Mucosa of stomach (tissue), 1 donor: ENCODE measurements around the gene EVC.

Source experiments
- H3K27me3 ChIP-seq: one replicate; pipeline ENCODE4 v1.7.0; 2013; ENCODE audit warnings: mild to moderate bottlenecking, low read length; ENCODE audit not compliant: control insufficient read depth, insufficient read depth
- H3K36me3 ChIP-seq: one replicate; pipeline ENCODE4 v1.7.0; 2013; ENCODE audit warnings: low read length; ENCODE audit not compliant: control insufficient read depth, insufficient read depth
- H3K4me1 ChIP-seq: one replicate; pipeline ENCODE4 v1.7.0; 2013; ENCODE audit warnings: mild to moderate bottlenecking, low read length; ENCODE audit not compliant: control insufficient read depth, insufficient read depth
- H3K4me3 ChIP-seq: one replicate; pipeline ENCODE4 v1.7.0; 2013; ENCODE audit warnings: low read length
- H3K9ac ChIP-seq: one replicate; pipeline ENCODE4 v1.7.0; 2013; ENCODE audit warnings: mild to moderate bottlenecking, low read length, moderate library complexity
- H3K9me3 ChIP-seq: one replicate; pipeline ENCODE4 v1.7.0; 2013; ENCODE audit warnings: mild to moderate bottlenecking, low read length, moderate library complexity; ENCODE audit not compliant: control insufficient read depth
- donor health status: Pancreatic carcinoma.

The EVC gene

GRCh38 chr4:5710065-5710960 is 688 bp upstream of the EVC start:
- Histone ChIP-seq H3K4me1 (peaks cover 5% of the 10 kb centered on the region), H3K36me3 (no peaks in the 10 kb centered on the region), H3K27me3 (peaks cover 43% of the 10 kb centered on the region), H3K9ac (no peak overlapping the region), H3K4me3 (no peak overlapping the region), H3K9me3 (no peaks in the 10 kb centered on the region)

- Histone ChIP-seq H3K36me3 (no peaks in the 10 kb centered on the region), H3K9me3 (no peaks in the 10 kb centered on the region), H3K9ac (no peak overlapping the region), H3K27me3 (peaks cover 43% of the 10 kb centered on the region), H3K4me1 (peaks cover 5% of the 10 kb centered on the region), H3K4me3 (no peak overlapping the region)
These were observed 631 bp downstream of the EVC start for GRCh38 chr4:5711479-5712184.

- no peaks in the 10 kb centered on the region for H3K9me3 ChIP-seq
These were observed 1.5 kb downstream of the EVC start for GRCh38 chr4:5712517-5712916.

GRCh38 chr4:5712931-5713330 is 1.9 kb downstream of the EVC start:
- no peak overlapping the region for H3K9ac ChIP-seq
- H3K36me3 ChIP-seq = no peaks in the 10 kb centered on the region
- peaks cover 5% of the 10 kb centered on the region for H3K4me1 ChIP-seq
- no peaks in the 10 kb centered on the region for H3K9me3 ChIP-seq
- no peak overlapping the region for H3K4me3 ChIP-seq
- H3K27me3 ChIP-seq = peaks cover 32% of the 10 kb centered on the region

More at GRCh38 chr4:5712517-5712916, 1.5 kb downstream of the EVC start:
- Histone ChIP-seq H3K36me3 (no peaks in the 10 kb centered on the region), H3K4me1 (peaks cover 5% of the 10 kb centered on the region), H3K9ac (no peak overlapping the region), H3K27me3 (peaks cover 37% of the 10 kb centered on the region), H3K4me3 (no peak overlapping the region)

GRCh38 chr4:5713861-5714260 is 2.9 kb downstream of the EVC start:
- no peaks in the 10 kb centered on the region for H3K9me3 ChIP-seq
- no peak overlapping the region for H3K4me3 ChIP-seq
- peaks cover 23% of the 10 kb centered on the region for H3K27me3 ChIP-seq
- H3K4me1 ChIP-seq = peaks cover 5% of the 10 kb centered on the region
- no peak overlapping the region for H3K9ac ChIP-seq
- H3K36me3 ChIP-seq = no peaks in the 10 kb centered on the region

- Histone ChIP-seq H3K36me3 (no peaks in the 10 kb centered on the region), H3K4me1 (peaks cover 5% of the 10 kb centered on the region), H3K27me3 (peaks cover 16% of the 10 kb centered on the region), H3K4me3 (no peak overlapping the region), H3K9ac (no peak overlapping the region), H3K9me3 (no peaks in the 10 kb centered on the region)
These were observed 4.4 kb downstream of the EVC start for GRCh38 chr4:5715357-5715756.

GRCh38 chr4:5716391-5716790 is 5.4 kb downstream of the EVC start:
- Histone ChIP-seq H3K4me3 (no peak overlapping the region), H3K27me3 (peaks cover 10% of the 10 kb centered on the region), H3K36me3 (no peaks in the 10 kb centered on the region), H3K9ac (no peak overlapping the region), H3K9me3 (no peaks in the 10 kb centered on the region), H3K4me1 (peaks cover 5% of the 10 kb centered on the region)

GRCh38 chr4:5717449-5718158 is 6.6 kb downstream of the EVC start:
- no peaks in the 10 kb centered on the region for H3K36me3 ChIP-seq
- H3K9me3 ChIP-seq = no peaks in the 10 kb centered on the region
- H3K27me3 ChIP-seq = no peaks in the 10 kb centered on the region
- no peak overlapping the region for H3K4me3 ChIP-seq
- no peak overlapping the region for H3K9ac ChIP-seq
- H3K4me1 ChIP-seq = no peaks in the 10 kb centered on the region

- H3K4me3 ChIP-seq = no peak overlapping the region
- H3K27me3 ChIP-seq = no peaks in the 10 kb centered on the region
- H3K4me1 ChIP-seq = no peaks in the 10 kb centered on the region
- H3K9me3 ChIP-seq = no peaks in the 10 kb centered on the region
- H3K36me3 ChIP-seq = no peaks in the 10 kb centered on the region
- H3K9ac ChIP-seq = no peak overlapping the region
These were observed 7.4 kb downstream of the EVC start for GRCh38 chr4:5718411-5718810.

- Histone ChIP-seq H3K27me3 (no peaks in the 10 kb centered on the region), H3K9me3 (no peaks in the 10 kb centered on the region), H3K36me3 (no peaks in the 10 kb centered on the region), H3K4me1 (no peaks in the 10 kb centered on the region), H3K9ac (no peak overlapping the region), H3K4me3 (no peak overlapping the region)
These were observed 8.5 kb downstream of the EVC start for GRCh38 chr4:5719350-5720055.

- Histone ChIP-seq H3K27me3 (no peaks in the 10 kb centered on the region), H3K4me1 (no peaks in the 10 kb centered on the region), H3K36me3 (no peaks in the 10 kb centered on the region), H3K9me3 (no peaks in the 10 kb centered on the region), H3K9ac (no peak overlapping the region), H3K4me3 (no peak overlapping the region)
These were observed 9.3 kb downstream of the EVC start for GRCh38 chr4:5720157-5720850.
